Neural progenitor cell (in vitro differentiated cells): ENCODE measurements around the gene ARPC2. TPM values are rescaled to one million over a fixed set of nuclear protein-coding genes. Genes with fewer than 3 reads are reported as not detected.

ENCODE experiments used
- DNase-seq: peaks from one replicate; pipeline ENCODE4 v3.0.0-alpha.2; 2016; ENCODE audit warnings: low spot score
- H2AFZ ChIP-seq: fragments of 200-600 bp; sonication (generic); replicated peaks from 2 replicates; pipeline ENCODE4 v1.6.1; 2016; ENCODE audit warnings: antibody characterized with exemption
- H3F3A ChIP-seq: fragments of 200-600 bp; sonication (generic); 2 replicates; pipeline ENCODE4 v1.6.1; 2016; ENCODE audit warnings: antibody characterized with exemption, low read depth
- H3K27ac ChIP-seq: fragments of 200-600 bp; sonication (generic); 2 replicates; pipeline ENCODE4 v1.5.1; 2016; ENCODE audit warnings: mild to moderate bottlenecking
- H3K27me3 ChIP-seq: fragments of 200-600 bp; sonication (generic); 2 replicates; pipeline ENCODE4 v1.6.1; 2016; ENCODE audit warnings: mild to moderate bottlenecking, moderate library complexity
- H3K36me3 ChIP-seq: fragments of 200-600 bp; sonication (generic); 2 replicates; pipeline ENCODE4 v1.5.1; 2016
- H3K4me1 ChIP-seq: fragments of 200-600 bp; sonication (generic); 2 replicates; pipeline ENCODE4 v1.6.1; 2016; ENCODE audit warnings: mixed run types
- H3K4me2 ChIP-seq: fragments of 200-600 bp; sonication (generic); 2 replicates; pipeline ENCODE4 v1.6.1; 2016
- H3K4me3 ChIP-seq: fragments of 200-600 bp; sonication (generic); 2 replicates; pipeline ENCODE4 v1.5.1; 2016
- H3K79me2 ChIP-seq: fragments of 200-600 bp; sonication (generic); 2 replicates; pipeline ENCODE4 v1.6.1; 2016; ENCODE audit warnings: low read depth
- H3K9ac ChIP-seq: fragments of 200-600 bp; sonication (generic); 2 replicates; pipeline ENCODE4 v1.6.1; 2016
- H3K9me3 ChIP-seq: fragments of 200-600 bp; sonication (generic); 2 replicates; pipeline ENCODE4 v1.5.1; 2016; ENCODE audit warnings: low read depth
- H4K20me1 ChIP-seq: fragments of 200-600 bp; sonication (generic); 2 replicates; pipeline ENCODE4 v1.6.1; 2016; ENCODE audit warnings: low read depth
- H3K27ac Mint-ChIP-seq: 3 replicates; pipeline ENCODE4 v1.8.0; 2021; ENCODE audit warnings: mixed read lengths
- H3K27me3 Mint-ChIP-seq: 2 replicates; pipeline ENCODE4 v1.8.0; 2022; ENCODE audit warnings: low read depth, mild to moderate bottlenecking, inconsistent platforms, moderate library complexity, mixed read lengths; ENCODE audit not compliant: insufficient read depth
- H3K36me3 Mint-ChIP-seq: 3 replicates; pipeline ENCODE4 v1.8.0; 2021; ENCODE audit warnings: mixed read lengths
- H3K4me1 Mint-ChIP-seq: 3 replicates; pipeline ENCODE4 v1.8.0; 2021; ENCODE audit warnings: mixed read lengths
- H3K4me3 Mint-ChIP-seq: 3 replicates; pipeline ENCODE4 v1.8.0; 2021; ENCODE audit warnings: mild to moderate bottlenecking, moderate library complexity, mixed read lengths
- H3K9me3 Mint-ChIP-seq: 3 replicates; pipeline ENCODE4 v1.8.0; 2020; ENCODE audit warnings: mixed read lengths
- CTCF ChIP-seq: fragments of 200-600 bp; sonication (generic); IDR thresholded peaks from 2 replicates; pipeline ENCODE4 v1.5.1; 2017; ENCODE audit warnings: antibody characterized with exemption, mild to moderate bottlenecking
- EZH2 ChIP-seq: fragments of 200-600 bp; sonication (generic); IDR thresholded peaks from 2 replicates; pipeline ENCODE4 v1.6.1; 2017; ENCODE audit warnings: antibody characterized with exemption, mild to moderate bottlenecking, moderate library complexity
- EZH2phosphoT487 ChIP-seq: fragments of 200-600 bp; sonication (generic); IDR thresholded peaks from 2 replicates; pipeline ENCODE4 v1.6.1; 2017; ENCODE audit warnings: antibody characterized with exemption
- total RNA-seq: library from RNA; depleted of rRNA; stranded (reverse); fragments of >200 nt; gene quantifications from 2 replicates; pipeline ENCODE4 v1.2.3, GENCODE V29; 2015; ENCODE audit warnings: low replicate concordance

Gene ARPC2
- total RNA-seq, 1 donor from 2014 or later: 155 TPM

DNA sequence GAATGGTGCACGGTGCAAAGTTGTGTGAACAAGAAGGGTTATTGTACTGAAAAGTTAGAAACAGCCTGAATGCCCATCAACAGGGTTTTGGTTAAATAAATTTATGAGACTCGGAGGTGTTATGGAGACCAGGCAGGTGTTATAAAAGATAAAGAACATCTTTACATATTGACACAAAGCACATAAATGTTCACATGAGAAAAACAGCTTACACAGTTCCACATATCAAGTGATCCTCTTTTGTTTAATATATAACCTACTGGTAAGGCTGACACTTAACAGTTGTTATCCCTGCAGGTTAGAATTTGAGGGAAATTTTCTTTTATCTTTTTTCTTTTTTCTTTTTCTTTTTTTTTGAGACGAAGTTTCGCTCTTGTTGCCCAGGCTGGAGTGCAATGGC is 20.0 kb upstream of the ARPC2 start:
- Mint-ChIP-seq H3K4me1 (no peaks in the 10 kb centered on the region), H3K27me3 (peaks cover 4% of the 10 kb centered on the region), H3K27ac (no peak overlapping the region)

DNA sequence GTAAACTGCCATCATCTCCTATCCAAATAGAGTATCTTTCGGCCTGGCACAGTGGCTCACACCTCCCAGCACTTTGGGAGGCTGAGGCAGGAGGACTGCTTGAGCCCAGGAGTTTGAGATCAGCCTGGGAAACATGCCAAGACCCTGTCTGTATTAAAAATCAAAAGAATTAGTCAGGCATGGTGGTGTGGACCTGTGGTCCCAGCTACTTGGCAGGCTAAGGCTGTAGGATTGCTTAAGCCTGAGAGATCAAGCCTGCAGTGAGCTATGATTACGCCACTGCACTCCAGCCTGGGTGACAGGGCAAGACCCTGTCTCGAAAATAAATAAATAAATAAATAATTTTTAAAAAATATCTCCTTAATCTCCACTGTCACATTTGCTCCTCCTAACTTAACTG is 14.7 kb upstream of the ARPC2 start:
- H3K27ac ChIP-seq: no peak overlapping the region
- no peaks in the 10 kb centered on the region for H4K20me1 ChIP-seq
- no peak for DNase-seq
- no peaks in the 10 kb centered on the region for H3K4me1 ChIP-seq
- no peaks in the 10 kb centered on the region for H3K9me3 ChIP-seq
- H3K4me2 ChIP-seq: no peak overlapping the region
- no peak overlapping the region for H3K27ac Mint-ChIP-seq
- no peak overlapping the region for H3K9ac ChIP-seq
- no peaks in the 10 kb centered on the region for H3K36me3 Mint-ChIP-seq
- no peak overlapping the region for H3K4me3 ChIP-seq
- no peak overlapping the region for H3K4me3 Mint-ChIP-seq
- H2AFZ ChIP-seq: no peak overlapping the region
- TF ChIP-seq EZH2 (no peak), CTCF (no peak), EZH2phosphoT487 (no peak)
- peaks cover 7% of the 10 kb centered on the region for H3K27me3 Mint-ChIP-seq
- H3K27me3 ChIP-seq: peaks cover 9% of the 10 kb centered on the region
- no peaks in the 10 kb centered on the region for H3K79me2 ChIP-seq
- H3K36me3 ChIP-seq: no peaks in the 10 kb centered on the region
- no peaks in the 10 kb centered on the region for H3F3A ChIP-seq
- no peaks in the 10 kb centered on the region for H3K4me1 Mint-ChIP-seq
- H3K9me3 Mint-ChIP-seq: no peaks in the 10 kb centered on the region

More for the DNA sequence above, 20.0 kb upstream of the ARPC2 start:
- Histone ChIP-seq H3K79me2 (no peaks in the 10 kb centered on the region), H3K27me3 (peaks cover 9% of the 10 kb centered on the region), H3F3A (no peaks in the 10 kb centered on the region), H3K4me1 (peaks cover 6% of the 10 kb centered on the region), H3K27ac (no peak overlapping the region), H3K9me3 (no peaks in the 10 kb centered on the region), H2AFZ (no peak overlapping the region), H3K36me3 (no peaks in the 10 kb centered on the region), H3K4me3 (no peak overlapping the region), H3K9ac (no peak overlapping the region), H3K4me2 (no peak overlapping the region), H4K20me1 (no peaks in the 10 kb centered on the region)
- Mint-ChIP-seq H3K36me3 (no peaks in the 10 kb centered on the region), H3K4me3 (no peak overlapping the region), H3K9me3 (no peaks in the 10 kb centered on the region)
- no peak for DNase-seq
- TF ChIP-seq EZH2phosphoT487: no peak
- no peak for TF ChIP-seq EZH2
- TF ChIP-seq CTCF: no peak

- Histone ChIP-seq H2AFZ (no peak overlapping the region), H4K20me1 (no peaks in the 10 kb centered on the region), H3K4me1 (no peaks in the 10 kb centered on the region), H3K9ac (no peak overlapping the region), H3K4me2 (no peak overlapping the region), H3K9me3 (no peaks in the 10 kb centered on the region), H3K4me3 (no peak overlapping the region), H3K27ac (no peak overlapping the region), H3K79me2 (no peaks in the 10 kb centered on the region), H3F3A (no peaks in the 10 kb centered on the region), H3K27me3 (peaks cover 8% of the 10 kb centered on the region), H3K36me3 (no peaks in the 10 kb centered on the region)
- TF ChIP-seq EZH2 (no peak), EZH2phosphoT487 (no peak), CTCF (no peak)
- H3K4me3 Mint-ChIP-seq: no peak overlapping the region
- no peak overlapping the region for H3K27ac Mint-ChIP-seq
- peaks cover 10% of the 10 kb centered on the region for H3K9me3 Mint-ChIP-seq
- no peaks in the 10 kb centered on the region for H3K36me3 Mint-ChIP-seq
- H3K27me3 Mint-ChIP-seq: peaks cover 4% of the 10 kb centered on the region
- no peak for DNase-seq
- H3K4me1 Mint-ChIP-seq: no peaks in the 10 kb centered on the region
Measured at GRCh38 chr2:218209078-218209477, 7.9 kb upstream of the ARPC2 start.
